HepG2 (cell line): ENCODE results near the gene UST. TPM values are rescaled to one million over a fixed set of nuclear protein-coding genes. Genes with fewer than 3 reads are reported as not detected.
"Not testable (repeated sequence)": the region's sequence is repeated elsewhere in the genome, so short reads cannot be mapped to it uniquely, and the experiment has no call there.

Experiments
- ATAC-seq: fragments of 200-7000 bp; cut with Tn5 transposase; 3 replicates; pipeline ENCODE4 v1.9.1; 2020; ENCODE audit warnings: mild to moderate bottlenecking, moderate library complexity
- BruUV-seq: library from RNA; stranded (reverse); fragments of 400-500 nt; replicated peaks from 2 replicates; lab custom pipeline; 2021; lab: Mats Ljungman, UMichigan
- CTCF ChIA-PET: fragments of 300-600 bp; formaldehyde crosslinking; extraction: SDS; loops from one replicate; lab custom pipeline; 2021; ENCODE audit warnings: low total read pairs, inconsistent platforms, low intra/inter-chr PET ratio; lab: Yijun Ruan, JAX
- POLR2A ChIA-PET: fragments of 350-600 bp; sonication (Branson Sonifier 250); formaldehyde crosslinking; loops from one replicate; lab custom pipeline; 2020; ENCODE audit warnings: antibody characterized with exemption, inconsistent platforms; lab: Yijun Ruan, JAX
- DNase-seq: peaks from one replicate; pipeline ENCODE4 v3.0.0-alpha.2; 2015; ENCODE audit warnings: low spot score
- FAIRE-seq: peaks from 3 replicates; lab custom pipeline; 2011; peaks lifted over from hg19 to GRCh38; lab: Jason Lieb, UNC
- H2AFZ ChIP-seq: one replicate; pipeline ENCODE4 v1.6.1; 2011; ENCODE audit warnings: low read length, inconsistent platforms
- H3K27ac ChIP-seq: fragments of 300-600 bp; 3 replicates; pipeline ENCODE4 v1.8.0; 2011; ENCODE audit warnings: mixed run types, mild to moderate bottlenecking, mixed read lengths, low read length, inconsistent platforms; ENCODE audit not compliant: insufficient read depth; ENCODE audit errors: extremely low read length
- H3K27me3 ChIP-seq, 2 experiments: fragments of 200-600 bp in 1 of 2; 2 replicates in 1 of 2; 3 replicates in 1 of 2; pipeline versions ENCODE4 v1.6.0 to v1.8.0; 2011; ENCODE audit warnings: low read length in 2 of 2, mild to moderate bottlenecking in 2 of 2, moderate library complexity in 2 of 2, inconsistent platforms in 1 of 2; ENCODE audit not compliant: insufficient read depth in 2 of 2, control insufficient read depth in 1 of 2
- H3K36me3 ChIP-seq, 2 experiments: fragments of 200-600 bp in 1 of 2; replicated peaks in 1 of 2; 2 replicates in 1 of 2; 3 replicates in 1 of 2; pipeline versions ENCODE4 v1.5.1 to v1.8.0; 2011; ENCODE audit warnings: low read length in 2 of 2, inconsistent platforms in 1 of 2; ENCODE audit not compliant: insufficient read depth in 2 of 2, control insufficient read depth in 1 of 2
- H3K4me1 ChIP-seq: 2 replicates; pipeline ENCODE4 v1.5.1; 2012; ENCODE audit warnings: low read length, inconsistent platforms; ENCODE audit not compliant: insufficient read depth
- H3K4me2 ChIP-seq: 2 replicates; pipeline ENCODE4 v1.6.0; 2011; ENCODE audit warnings: low read depth, low read length, inconsistent platforms
- H3K4me3 ChIP-seq, 3 experiments: fragments of 200-600 bp in 1 of 3; sonication (generic), shearing (Covaris generic) in 1 of 3; replicated peaks in 1 of 3; 2 replicates each; pipeline ENCODE4 v1.5.1; 2011 to 2016; ENCODE audit warnings: low read length in 3 of 3, inconsistent platforms in 2 of 3, low read depth in 2 of 3, mild to moderate bottlenecking in 2 of 3, control low read depth in 1 of 3, mixed read lengths in 1 of 3; ENCODE audit not compliant: insufficient read depth in 1 of 3
- H3K79me2 ChIP-seq: one replicate; pipeline ENCODE4 v1.6.1; 2011; ENCODE audit warnings: low read length, inconsistent platforms; ENCODE audit not compliant: insufficient read depth
- H3K9ac ChIP-seq: 2 replicates; pipeline ENCODE4 v1.6.0; 2011; ENCODE audit warnings: mild to moderate bottlenecking, low read depth, low read length, inconsistent platforms; ENCODE audit not compliant: insufficient read depth
- H3K9me3 ChIP-seq: 2 replicates; pipeline ENCODE4 v1.5.1; 2012; ENCODE audit warnings: mild to moderate bottlenecking, low read length
- H4K20me1 ChIP-seq: 2 replicates; pipeline ENCODE4 v1.6.0; 2011; ENCODE audit warnings: inconsistent platforms, mild to moderate bottlenecking, low read length, moderate library complexity; ENCODE audit not compliant: insufficient read depth
- ZBTB33 ChIP-seq: sonication (generic); formaldehyde crosslinking; IDR thresholded peaks from 2 replicates; pipeline ENCODE4 v1.4.0; 2020; ENCODE audit warnings: missing genetic modification reagents
- ZNF687 ChIP-seq: sonication (generic); formaldehyde crosslinking; IDR thresholded peaks from 2 replicates; pipeline ENCODE4 v1.5.1; 2020; ENCODE audit warnings: mild to moderate bottlenecking, missing genetic modification reagents, moderate library complexity
- ZNF703 ChIP-seq: sonication (generic); formaldehyde crosslinking; IDR thresholded peaks from 2 replicates; pipeline ENCODE4 v1.5.1; 2020; ENCODE audit warnings: missing genetic modification reagents, mild to moderate bottlenecking, moderate library complexity, borderline replicate concordance
- WGBS: methylation state at CpG from one replicate; pipeline ENCODE4 v1.1.6; 2017; ENCODE audit warnings: low lambda C conversion rate; 5-methylcytosine and 5-hydroxymethylcytosine counted together
- in situ Hi-C: cut with HindIII; loops from 2 replicates; pipeline ENCODE4 v1.10.0; 2017; ENCODE audit warnings: low pct_unique_long_range_greater_than_20kb; ENCODE audit not compliant: extremely low pct_ligation_motif_present
- intact Hi-C: fragments of 100-400 bp; cut with micrococcal nuclease; formaldehyde crosslinking; loops from one replicate; pipeline ENCODE4 v1.10.0; 2022; ENCODE audit not compliant: unreplicated experiment
- polyA plus RNA-seq, 8 experiments: library from polyadenylated mRNA; depleted of rRNA in 3 of 8; stranded (reverse) in 7 of 8; unstranded in 1 of 8; fragments of >200 nt; fragmentation: Illumina TruSeq in 4 of 8; extraction: Trizol in 4 of 8; gene quantifications; 2 replicates each; pipeline versions ENCODE4 v1.2.1 to v1.2.3, GENCODE V29; 2011 to 2016; ENCODE audit warnings: low read depth in 4 of 8, missing spikeins in 1 of 8, mixed read lengths in 1 of 8; ENCODE audit not compliant: insufficient read depth in 1 of 8
- total RNA-seq, 5 experiments: library from RNA; depleted of rRNA; stranded (reverse); fragments of >200 nt; fragmentation: Illumina TruSeq; extraction: Trizol; gene quantifications; 2 replicates each; pipeline ENCODE4 v1.2.3, GENCODE V29; 2016; ENCODE audit warnings: low read depth in 1 of 5

The UST gene
- total and polyA plus RNA-seq, 2 of the 13 experiments (the other 11 are each of a cell fraction or from before 2014, with no cell fraction given) = 0.27 TPM; not detected in 1

- TF ChIP-seq ZBTB33 (CRISPR knock-in tag) = peak; percentile 61; the same call in 1 of the 2 replicates
- 0 out of 2 replicates have a peak, but pooled peaks have one; percentile 14 for TF ChIP-seq ZNF687 (CRISPR knock-in tag)
- no peak for TF ChIP-seq ZNF703 (CRISPR knock-in tag)
- Histone ChIP-seq H4K20me1 (no peaks in the 10 kb centered on the region), H3K27ac (no peak overlapping the region), H2AFZ (no peak overlapping the region), H3K4me2 (no peak overlapping the region), H3K4me3 (no peak overlapping the region), H3K9ac (no peak overlapping the region), H3K36me3 (no peaks in the 10 kb centered on the region), H3K4me1 (peaks cover 41% of the 10 kb centered on the region), H3K79me2 (no peaks in the 10 kb centered on the region), H3K27me3 (no peaks in the 10 kb centered on the region), H3K9me3 (no peaks in the 10 kb centered on the region)
- no peak for FAIRE-seq
- ATAC-seq = no peak
- in situ Hi-C loops = loop anchor here (10.0 kb wide), 1 partner anchor 278 kb away; the partner anchor contains the start of gene TAB2
- DNase-seq = no peak
- CTCF ChIA-PET = no interaction called here
- POLR2A ChIA-PET = no interaction called here
- intact Hi-C loops = no loop called here
- no TSS peak for BruUV-seq
- WGBS = 96% methylated on average over 22 of the region's 22 CpGs
Measured at GRCh38 chr6:149037051-149037671, 290.3 kb downstream of the UST start.

- H3K9ac ChIP-seq, CTCF ChIA-PET, POLR2A ChIA-PET, H3K79me2 ChIP-seq, H2AFZ ChIP-seq, H3K27me3 ChIP-seq, H3K27ac ChIP-seq, H3K9me3 ChIP-seq, intact Hi-C loops, ATAC-seq, H3K4me3 ChIP-seq, FAIRE-seq, BruUV-seq, H4K20me1 ChIP-seq, DNase-seq, H3K36me3 ChIP-seq, H3K4me2 ChIP-seq: not testable (repeated sequence)
- H3K4me1 ChIP-seq = peaks cover 22% of the 10 kb centered on the region
- WGBS = 94% methylated on average over 7 of the region's 7 CpGs
- in situ Hi-C loops = loop anchor here (10.0 kb wide), 1 partner anchor 276 kb away; the partner anchor contains the start of gene TAB2
Measured at GRCh38 chr6:149039025-149039424, 292.2 kb downstream of the UST start.
